ENCODE data around the gene SFT2D3. TPM values are rescaled to one million over a fixed set of nuclear protein-coding genes. Genes with fewer than 3 reads are reported as not detected.

The SFT2D3 gene
- total and polyA plus RNA-seq, 4 experiments from 2014 or later, result 1.5 to 15.4 (median 7.9) TPM

DNA sequence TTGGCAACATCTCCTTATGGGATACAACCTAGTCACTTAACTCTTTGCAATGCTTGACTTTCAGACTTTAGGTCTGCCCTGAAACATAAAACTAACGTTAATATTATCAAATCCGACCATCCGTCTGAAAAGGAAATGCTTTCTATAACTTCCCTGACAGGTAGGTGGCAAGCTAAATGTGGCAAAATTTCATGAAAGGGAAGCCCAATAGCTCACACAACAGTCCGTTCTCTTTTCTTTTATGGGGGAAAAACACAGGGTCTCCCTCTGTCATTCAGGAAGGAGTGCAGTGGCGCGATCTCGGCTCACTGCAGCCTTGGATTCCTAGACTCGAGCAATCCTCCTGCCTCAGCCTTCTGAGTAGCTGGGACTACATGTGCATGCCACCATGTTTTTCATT, 52.9 kb downstream of the SFT2D3 start:
- Mint-ChIP-seq H3K27ac (no peak overlapping the region), H3K9me3 (no peaks in the 10 kb centered on the region), H3K4me1 (peaks cover 0 to 3% (median 0%) of the 10 kb centered on the region in 4 donors), H3K36me3 (peaks cover 2 to 32% of the 10 kb centered on the region in 2 donors), H3K4me3 (no peak overlapping the region), H3K27me3 (no peaks in the 10 kb centered on the region)
- DNase-seq, result no peak
- ChIA-PET CTCF (ENCODE audit: partially characterized antibody) (interaction anchor here (0.7 kb wide), 2 partner anchors 57 to 187 kb away, joined by 3 read pairs; no protein-coding TSS in a partner anchor), POLR2A (ENCODE audit: partially characterized antibody) (no interaction called here)
- no peaks in the 10 kb centered on the region for H3K36me3 ChIP-seq (ENCODE audit: insufficient read depth, low read length)
- no peaks in the 10 kb centered on the region for H3K9me3 ChIP-seq (ENCODE audit: control insufficient read depth in 1 of 2, low read length in 2 of 2)
- intact Hi-C loops (cut with micrococcal nuclease), result no loop called here
- no peak overlapping the region for H3K4me3 ChIP-seq (ENCODE audit: low read length in 2 of 2)
- no peaks in the 10 kb centered on the region for H3K27me3 ChIP-seq (ENCODE audit: insufficient read depth, low read length)
- H3K4me1 ChIP-seq (ENCODE audit: insufficient read depth, low read length), result no peaks in the 10 kb centered on the region
- no peak overlapping the region for H3K27ac ChIP-seq (ENCODE audit: low read depth, low read length)

Other genes starting within 250 kb of the SFT2D3 start
- 10 to 100 TPM; 55.2 to 59.7 TPM for gene IWS1, start 175.0 kb upstream of the SFT2D3 start, total RNA-seq
- gene IWS1, start 175.0 kb upstream of the SFT2D3 start, polyA plus RNA-seq, result 10 to 100 TPM in 1 of 2 donors, 1 to 10 TPM in 1; 4.4 to 39.6 TPM
- gene MYO7B, start 165.8 kb upstream of the SFT2D3 start, total RNA-seq, result not detected
- gene MYO7B, start 165.8 kb upstream of the SFT2D3 start, polyA plus RNA-seq, result not detected
- gene GPR17, start 55.3 kb upstream of the SFT2D3 start, total RNA-seq, result not detected
- not detected for gene GPR17, start 55.3 kb upstream of the SFT2D3 start, polyA plus RNA-seq
- 1 to 10 TPM; 8.9 to 9.0 TPM for gene LIMS2, start 26.0 kb upstream of the SFT2D3 start, total RNA-seq
- 10 to 100 TPM in 1 of 2 donors, 1 to 10 TPM in 1; 6.0 to 15.9 TPM for gene LIMS2, start 26.0 kb upstream of the SFT2D3 start, polyA plus RNA-seq
- 10 to 100 TPM; 84.9 to 86.2 TPM for gene WDR33, start 109.7 kb downstream of the SFT2D3 start, total RNA-seq
- 10 to 100 TPM; 19.4 to 55.9 TPM for gene WDR33, start 109.7 kb downstream of the SFT2D3 start, polyA plus RNA-seq
- 10 to 100 TPM; 29.4 to 30.7 TPM for gene POLR2D, start 156.7 kb downstream of the SFT2D3 start, total RNA-seq
- 10 to 100 TPM; 33.1 to 44.9 TPM for gene POLR2D, start 156.7 kb downstream of the SFT2D3 start, polyA plus RNA-seq
- 10 to 100 TPM; 17.4 to 18.7 TPM for gene AMMECR1L, start 184.5 kb downstream of the SFT2D3 start, total RNA-seq
- gene AMMECR1L, start 184.5 kb downstream of the SFT2D3 start, polyA plus RNA-seq, result 1 to 10 TPM; 3.3 to 9.9 TPM

All from CD4-positive, alpha-beta memory T cell (primary cell).